HepG2 (cell line): ENCODE results near the gene INO80E. TPM values are rescaled to one million over a fixed set of nuclear protein-coding genes. Genes with fewer than 3 reads are reported as not detected.

ENCODE experiments used
- CHD4 ChIP-seq: fragments of 200-600 bp; sonication (generic); IDR thresholded peaks from 2 replicates; pipeline ENCODE4 v1.7.0; 2017; ENCODE audit warnings: mild to moderate bottlenecking, low read length, borderline replicate concordance
- E2F1 ChIP-seq: sonication (generic); formaldehyde crosslinking; IDR thresholded peaks from 2 replicates; pipeline ENCODE4 v1.5.0; 2020; ENCODE audit warnings: missing genetic modification reagents
- FOSL2 ChIP-seq: sonication (generic); formaldehyde crosslinking; IDR thresholded peaks from 2 replicates; pipeline ENCODE4 v1.4.0; 2020; ENCODE audit warnings: missing genetic modification reagents
- KMT2B ChIP-seq: IDR thresholded peaks from 2 replicates; pipeline ENCODE4 v1.6.1; 2016; ENCODE audit warnings: missing genetic modification reagents, missing compliant biosample characterization
- MYC ChIP-seq: sonication (generic); formaldehyde crosslinking; IDR thresholded peaks from 2 replicates; pipeline ENCODE4 v1.9.0; 2021; ENCODE audit warnings: missing genetic modification reagents, borderline replicate concordance
- RORA ChIP-seq: sonication (generic); formaldehyde crosslinking; IDR thresholded peaks from 2 replicates; pipeline ENCODE4 v1.5.0; 2020; ENCODE audit warnings: mild to moderate bottlenecking, missing genetic modification reagents, moderate library complexity
- SP2 ChIP-seq: sonication (generic); formaldehyde crosslinking; IDR thresholded peaks from 2 replicates; pipeline ENCODE4 v1.5.1; 2020; ENCODE audit warnings: mild to moderate bottlenecking, missing genetic modification reagents
- STAT6 ChIP-seq: sonication (generic); formaldehyde crosslinking; IDR thresholded peaks from 2 replicates; pipeline ENCODE4 v1.4.0; 2020; ENCODE audit warnings: missing genetic modification reagents, mild to moderate bottlenecking, borderline replicate concordance
- THAP8 ChIP-seq: sonication (generic); formaldehyde crosslinking; IDR thresholded peaks from 2 replicates; pipeline ENCODE4 v1.5.1; 2020; ENCODE audit warnings: missing genetic modification reagents, mild to moderate bottlenecking, borderline replicate concordance
- TMF1 ChIP-seq: sonication (generic); formaldehyde crosslinking; IDR thresholded peaks from 2 replicates; pipeline ENCODE4 v1.8.1; 2022; ENCODE audit warnings: low read depth, missing genetic modification reagents
- TP53 ChIP-seq: sonication (generic); formaldehyde crosslinking; conservative IDR thresholded peaks from 2 replicates; pipeline ENCODE4 v1.4.0; 2020; ENCODE audit warnings: missing genetic modification reagents
- U2AF2 ChIP-seq: fragments of 200-400 bp; formaldehyde crosslinking; IDR thresholded peaks from 2 replicates; pipeline ENCODE4 v1.6.1; 2017; ENCODE audit warnings: low read depth, mild to moderate bottlenecking, low read length
- ZBTB49 ChIP-seq: sonication (generic); formaldehyde crosslinking; IDR thresholded peaks from 2 replicates; pipeline ENCODE4 v1.4.0; 2020; ENCODE audit warnings: missing genetic modification reagents, borderline replicate concordance
- ZMYM2 ChIP-seq: sonication (generic); formaldehyde crosslinking; IDR thresholded peaks from 2 replicates; pipeline ENCODE4 v1.8.0; 2022; ENCODE audit warnings: mild to moderate bottlenecking, missing genetic modification reagents
- ZMYM3 ChIP-seq: sonication (generic); formaldehyde crosslinking; IDR thresholded peaks from 2 replicates; pipeline ENCODE4 v1.5.1; 2020; ENCODE audit warnings: mild to moderate bottlenecking, missing genetic modification reagents
- ZNF235 ChIP-seq: sonication (generic); formaldehyde crosslinking; IDR thresholded peaks from 2 replicates; pipeline ENCODE4 v1.8.1; 2023; ENCODE audit warnings: mild to moderate bottlenecking, missing genetic modification reagents, borderline replicate concordance
- ZNF282 ChIP-seq: fragments of 450-650 bp; IDR thresholded peaks from 2 replicates; pipeline ENCODE4 v1.6.1; 2018; ENCODE audit not compliant: partially characterized antibody
- ZNF512B ChIP-seq: sonication (generic); formaldehyde crosslinking; IDR thresholded peaks from 2 replicates; pipeline ENCODE4 v1.5.1; 2020; ENCODE audit warnings: missing genetic modification reagents, mild to moderate bottlenecking, borderline replicate concordance
- ZNF556 ChIP-seq: sonication (generic); formaldehyde crosslinking; IDR thresholded peaks from 2 replicates; pipeline ENCODE4 v1.4.0; 2020; ENCODE audit warnings: mild to moderate bottlenecking, missing genetic modification reagents, borderline replicate concordance
- ZNF720 ChIP-seq: sonication (generic); formaldehyde crosslinking; IDR thresholded peaks from 2 replicates; pipeline ENCODE4 v1.4.0; 2020; ENCODE audit warnings: missing genetic modification reagents
- polyA plus RNA-seq, 8 experiments: library from polyadenylated mRNA; depleted of rRNA in 3 of 8; stranded (reverse) in 7 of 8; unstranded in 1 of 8; fragments of >200 nt; fragmentation: Illumina TruSeq in 4 of 8; extraction: Trizol in 4 of 8; gene quantifications; 2 replicates each; pipeline versions ENCODE4 v1.2.1 to v1.2.3, GENCODE V29; 2011 to 2016; ENCODE audit warnings: low read depth in 4 of 8, missing spikeins in 1 of 8, mixed read lengths in 1 of 8; ENCODE audit not compliant: insufficient read depth in 1 of 8
- total RNA-seq, 5 experiments: library from RNA; depleted of rRNA; stranded (reverse); fragments of >200 nt; fragmentation: Illumina TruSeq; extraction: Trizol; gene quantifications; 2 replicates each; pipeline ENCODE4 v1.2.3, GENCODE V29; 2016; ENCODE audit warnings: low read depth in 1 of 5

Gene INO80E
- total and polyA plus RNA-seq, 2 of the 13 experiments (the other 11 are each of a cell fraction or from before 2014, with no cell fraction given), result 25.8 to 45.6 TPM

- TF ChIP-seq ZBTB49 (CRISPR knock-in tag), result 0 out of 2 replicates have a peak, but pooled peaks have one; percentile 12
- TF ChIP-seq MYC (CRISPR knock-in tag), result peak; percentile 92
- no peak for TF ChIP-seq FOSL2
- TF ChIP-seq ZNF512B, result no peak
- no peak for TF ChIP-seq SP2 (CRISPR knock-in tag)
- TF ChIP-seq ZNF720 (CRISPR knock-in tag), result no peak
- TF ChIP-seq CHD4, result no peak
- no peak for TF ChIP-seq STAT6 (CRISPR knock-in tag)
- no peak for TF ChIP-seq U2AF2
- peak; percentile 97 for TF ChIP-seq E2F1
- no peak; the same call in 1 of the 2 replicates for TF ChIP-seq ZMYM3 (CRISPR knock-in tag)
- peak; percentile 82; the same call in 1 of the 2 replicates for TF ChIP-seq THAP8 (CRISPR knock-in tag)
- no peak for TF ChIP-seq ZNF282
- no peak for TF ChIP-seq ZNF556 (CRISPR knock-in tag)
- peak; percentile 90 for TF ChIP-seq RORA (CRISPR knock-in tag)
- TF ChIP-seq ZNF235 (CRISPR knock-in tag), result no peak
- TF ChIP-seq ZMYM2, result peak; percentile 82
- TF ChIP-seq TMF1 (CRISPR knock-in tag), result peak; percentile 75; the same call in 1 of the 2 replicates
- TF ChIP-seq TP53, result 0 out of 2 replicates have a peak, but pooled peaks have one; percentile 72
- TF ChIP-seq KMT2B (CRISPR knock-in tag), result no peak
Observed at GRCh38 chr16:29995324-29995910, 624 bp upstream of the INO80E start, which contains the start of gene HIRIP3 (continued).
